Measurements from ENCODE around the gene HP1BP3.

HP1BP3 gene

DNA sequence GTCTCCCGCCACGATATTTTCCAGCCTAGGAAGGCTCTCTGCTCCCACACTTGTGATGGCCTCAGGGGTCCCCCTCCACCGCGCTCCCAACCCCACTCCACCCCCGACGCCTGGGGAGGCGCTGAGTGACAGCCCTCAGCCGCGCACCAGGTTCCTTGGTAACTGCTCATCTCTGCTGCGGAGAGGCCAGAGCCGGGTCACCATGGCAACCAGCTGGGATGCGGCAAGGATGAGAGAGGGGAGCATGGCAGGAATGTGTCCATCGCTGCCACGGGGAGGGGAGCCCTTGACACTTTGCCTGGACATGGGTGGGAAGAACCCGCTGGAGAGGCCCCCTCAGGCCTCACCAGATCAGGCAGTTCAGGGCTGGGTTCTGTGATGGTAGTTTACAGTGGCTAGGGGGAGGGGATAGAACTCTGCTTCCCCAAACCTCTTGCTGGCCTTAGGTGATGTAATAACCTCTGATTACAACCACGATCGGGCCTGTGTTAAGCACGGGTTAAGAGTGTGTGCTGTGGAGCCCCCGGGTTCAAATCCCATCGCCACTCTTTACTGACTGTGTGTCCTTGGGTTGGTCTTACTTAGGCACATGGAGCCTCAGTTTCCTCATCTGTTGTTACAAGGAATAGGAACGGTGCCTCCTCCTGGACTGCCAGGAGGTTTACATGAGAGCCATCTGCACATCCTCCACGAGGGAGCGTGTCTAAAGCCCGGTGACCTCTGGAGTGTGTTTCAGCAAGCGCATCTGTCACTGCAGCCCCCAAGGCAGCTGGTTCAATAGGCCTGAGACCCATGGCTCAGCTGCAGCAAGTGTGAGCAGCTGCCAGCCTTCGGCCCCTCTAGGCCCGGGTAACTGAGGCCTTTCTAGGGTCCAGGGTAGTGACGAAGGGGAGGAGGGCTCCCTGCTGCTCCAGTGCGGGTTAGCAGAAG is 75.6 kb downstream of the HP1BP3 start:
- no peak for DNase-seq (ENCODE audit: low read depth)

DNA sequence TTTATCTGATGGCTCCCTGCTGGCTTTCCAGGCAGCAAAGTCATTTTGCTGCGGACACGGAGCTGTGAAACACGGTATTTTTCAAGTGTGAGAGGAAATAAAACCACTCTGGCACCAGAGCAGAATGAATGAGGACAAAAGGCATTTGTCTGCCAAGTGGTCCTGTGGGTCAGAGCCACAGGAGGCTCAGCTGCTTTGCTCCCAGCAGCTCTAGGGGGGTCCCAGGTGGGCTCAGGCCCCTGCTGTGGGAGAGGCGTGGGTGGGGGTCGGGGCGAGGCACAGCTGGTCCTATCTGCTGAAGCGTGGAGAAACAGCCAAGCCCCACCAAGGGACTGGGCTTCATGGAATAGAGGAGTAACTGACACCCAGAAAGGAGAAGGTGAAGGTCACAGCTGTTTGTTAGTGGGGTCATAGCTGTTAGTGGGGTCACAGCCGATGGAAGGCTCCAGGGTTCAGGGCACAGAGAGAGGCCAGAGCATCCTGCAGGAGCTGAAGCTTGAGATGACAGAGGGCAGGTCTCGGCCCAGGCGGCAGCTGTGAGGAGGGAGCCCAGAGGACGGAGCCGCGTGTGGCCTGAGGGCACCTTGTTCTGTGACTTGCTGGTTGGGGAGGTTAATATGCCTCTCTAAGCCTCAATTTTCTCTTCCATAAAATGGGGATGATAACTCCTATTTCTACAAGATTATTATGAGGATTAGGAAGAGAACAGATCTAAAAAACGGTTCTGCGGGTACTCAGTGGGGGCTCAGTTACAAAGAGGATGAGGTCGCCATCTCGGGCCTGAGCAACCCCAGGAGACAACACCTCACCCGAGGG is 76.4 kb downstream of the HP1BP3 start:
- no peak for DNase-seq (ENCODE audit: low read depth)

DNA sequence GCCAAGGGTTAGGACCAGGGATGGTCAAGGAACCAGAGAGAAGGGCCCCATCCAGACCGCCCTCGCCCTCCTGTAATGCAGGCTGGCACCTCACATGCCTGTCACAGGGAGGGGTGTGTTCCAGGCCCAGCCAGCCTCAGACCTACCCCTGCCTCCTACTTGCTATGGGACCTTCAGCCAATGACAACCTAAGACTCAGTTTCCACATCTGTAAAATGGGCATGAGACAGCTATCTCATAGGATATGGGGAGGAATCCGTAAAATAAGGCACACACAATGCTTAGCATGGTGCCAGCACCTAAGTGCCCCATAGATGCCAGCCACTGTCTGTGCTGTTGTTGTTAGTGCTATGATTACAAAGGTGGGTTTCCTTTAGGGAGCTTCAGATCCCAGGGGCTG is 77.2 kb downstream of the HP1BP3 start:
- DNase-seq (ENCODE audit: low read depth) = no peak

DNA sequence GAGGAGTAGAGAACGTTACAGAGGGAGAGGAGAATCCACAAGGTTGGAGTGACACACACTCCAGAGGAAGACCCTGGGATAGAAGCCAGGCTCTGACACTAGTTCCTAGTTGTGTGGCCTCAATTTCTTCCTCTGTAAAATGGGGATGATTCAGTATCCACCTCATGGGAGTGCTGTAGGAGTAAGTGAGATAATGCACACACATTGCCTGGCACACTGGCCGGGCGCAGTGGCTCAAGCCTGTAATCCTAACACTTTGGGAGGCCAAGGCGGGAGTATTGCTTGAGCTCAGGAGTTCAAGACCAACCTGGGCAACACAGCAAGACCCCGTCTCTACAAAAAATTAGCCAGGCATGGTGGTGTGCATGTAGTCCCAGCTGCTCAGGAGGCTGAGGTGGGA is 78.2 kb downstream of the HP1BP3 start:
- no peak for DNase-seq (ENCODE audit: low read depth)

DNA sequence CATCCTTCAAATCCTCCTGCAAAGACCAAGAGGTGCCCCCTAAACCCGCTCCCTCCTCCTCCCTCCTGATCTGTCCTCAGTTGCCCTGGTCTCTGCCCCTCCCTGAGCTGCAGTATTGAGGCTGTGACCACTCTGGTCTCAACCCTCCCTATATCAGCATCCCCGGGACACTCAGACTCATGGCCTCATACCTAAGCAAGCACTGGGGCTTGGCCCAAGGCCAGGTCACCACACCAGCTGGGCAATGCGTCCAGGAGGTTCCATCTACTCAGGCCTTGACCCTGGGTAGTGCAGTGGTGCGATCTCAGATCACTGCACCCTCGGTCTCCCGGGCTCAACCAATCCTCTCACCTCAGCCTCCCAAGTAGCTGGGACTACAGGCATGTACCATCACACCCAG is 79.0 kb downstream of the HP1BP3 start:
- DNase-seq (ENCODE audit: low read depth) = no peak

- no peak for DNase-seq (ENCODE audit: low read depth)
Measured at GRCh38 chr1:20706841-20707240, 80.3 kb downstream of the HP1BP3 start.

- DNase-seq (ENCODE audit: low read depth) = no peak
Measured at GRCh38 chr1:20705203-20705755, 81.8 kb downstream of the HP1BP3 start.

GRCh38 chr1:20704390-20705202 is 82.5 kb downstream of the HP1BP3 start:
- DNase-seq (ENCODE audit: low read depth) = no peak

- DNase-seq (ENCODE audit: low read depth) = no peak
Measured at GRCh38 chr1:20703124-20703756, 83.9 kb downstream of the HP1BP3 start.

DNA sequence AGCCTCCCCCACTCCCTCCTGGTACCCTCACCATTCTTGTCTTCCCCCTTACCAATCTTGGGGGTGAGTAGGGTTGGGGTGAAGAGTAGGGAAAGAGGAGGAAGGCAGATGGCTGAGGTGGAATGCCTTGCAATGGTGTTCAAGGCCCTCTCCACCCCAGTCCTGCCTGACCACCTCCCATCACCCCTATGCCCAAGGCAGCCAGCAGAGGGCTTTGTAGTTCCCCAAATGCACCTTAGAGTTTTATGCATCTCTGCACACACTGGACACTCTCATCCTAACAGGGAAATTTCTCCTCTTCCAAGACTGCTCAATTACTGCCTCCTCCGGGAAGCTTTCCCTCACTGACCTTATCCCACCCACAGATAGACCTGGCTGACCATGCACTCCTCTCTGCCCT is 84.7 kb downstream of the HP1BP3 start:
- DNase-seq (ENCODE audit: low read depth) = no peak

GRCh38 chr1:20701847-20702246 is 85.3 kb downstream of the HP1BP3 start:
- DNase-seq (ENCODE audit: low read depth) = no peak

DNA sequence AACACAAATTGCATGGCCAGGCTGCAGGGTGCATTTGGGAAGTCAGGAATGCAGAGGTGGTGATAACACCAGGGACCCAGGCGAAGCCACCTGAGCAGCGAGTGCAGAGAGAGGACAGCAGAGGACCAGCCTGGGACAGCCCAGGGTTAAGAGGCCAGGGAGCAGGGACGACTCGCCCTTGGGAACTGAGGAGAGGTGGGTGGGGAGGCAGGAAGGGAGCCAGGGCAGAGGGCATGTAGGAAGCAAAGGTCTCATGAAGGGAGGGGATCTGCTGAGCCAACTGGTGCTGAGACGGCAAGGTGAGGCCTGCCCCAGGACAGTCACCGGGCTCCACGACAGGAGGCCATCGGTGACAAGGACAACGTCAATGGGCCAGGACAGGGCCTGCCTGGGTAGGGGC is 85.7 kb downstream of the HP1BP3 start:
- no peak for DNase-seq (ENCODE audit: low read depth)

DNA sequence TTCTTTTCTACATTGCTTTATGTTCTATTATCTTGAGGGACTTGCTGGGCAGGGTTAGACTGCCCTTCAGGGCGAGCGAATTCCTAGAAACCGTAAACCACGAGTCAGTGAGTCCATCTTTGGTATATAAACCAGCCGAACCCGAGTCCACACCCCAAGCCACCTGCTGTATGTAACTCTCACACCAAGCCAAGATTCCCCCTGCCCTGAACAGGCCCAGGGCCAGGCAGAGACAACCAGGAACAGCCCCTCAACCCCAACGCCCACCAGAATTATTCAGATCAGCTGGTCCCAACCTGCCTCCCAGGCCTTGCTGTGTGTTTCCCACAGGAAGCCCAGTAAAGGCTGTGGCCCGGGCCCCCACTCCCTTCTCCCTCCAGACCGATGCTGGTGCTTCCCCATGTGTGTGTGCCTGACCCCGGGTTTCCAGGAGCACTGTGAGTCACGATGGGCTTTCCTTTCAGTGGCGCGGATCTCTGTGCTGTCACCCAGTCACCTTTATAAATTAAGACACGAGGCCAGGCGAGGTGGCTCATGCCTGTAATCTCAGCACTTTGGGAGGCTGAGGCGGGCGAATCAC is 86.4 kb downstream of the HP1BP3 start:
- no peak for DNase-seq (ENCODE audit: low read depth)

DNA sequence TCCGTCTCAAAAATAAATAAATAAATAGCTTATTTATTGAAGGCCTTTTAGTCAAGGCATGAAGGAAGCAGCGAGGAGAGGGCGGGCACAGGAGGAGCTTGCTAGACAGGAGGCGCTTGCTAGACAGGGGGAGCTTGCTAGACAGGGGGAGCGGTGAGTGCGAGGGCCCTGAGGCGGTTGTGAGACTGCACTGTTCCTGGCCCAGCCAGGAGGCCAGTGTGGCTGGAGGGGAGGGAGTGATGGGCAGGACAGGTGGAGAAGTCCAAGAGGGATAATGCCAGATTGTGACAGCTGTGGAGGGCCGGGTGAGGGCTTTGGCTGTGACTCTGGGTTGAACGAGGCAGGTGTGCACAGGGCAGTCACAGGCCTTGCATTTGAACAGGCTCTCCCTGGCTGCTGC is 87.5 kb downstream of the HP1BP3 start:
- no peak for DNase-seq (ENCODE audit: low read depth)

- DNase-seq (ENCODE audit: low read depth) = no peak
Measured at GRCh38 chr1:20698195-20698910, 88.8 kb downstream of the HP1BP3 start.

DNA sequence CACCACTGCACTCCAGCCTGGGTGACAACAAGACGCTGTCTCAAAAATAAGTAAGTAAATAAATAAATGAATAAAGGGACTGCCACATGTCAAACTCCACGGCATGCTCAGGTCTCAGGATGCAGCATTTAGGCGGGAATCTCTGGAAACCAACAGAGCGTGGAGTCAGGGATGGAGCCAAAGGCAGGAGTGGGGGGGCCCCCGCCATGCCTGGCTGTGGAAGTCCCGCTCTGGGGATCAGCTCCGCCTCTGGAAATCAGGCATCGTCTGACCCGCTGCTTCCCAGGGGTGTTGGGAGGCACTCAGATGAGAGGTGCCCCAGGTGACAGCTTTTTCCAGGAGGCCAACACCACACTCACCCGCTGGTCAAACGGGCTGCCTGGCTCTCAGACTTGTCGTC is 89.5 kb downstream of the HP1BP3 start:
- DNase-seq (ENCODE audit: low read depth) = no peak

DNA sequence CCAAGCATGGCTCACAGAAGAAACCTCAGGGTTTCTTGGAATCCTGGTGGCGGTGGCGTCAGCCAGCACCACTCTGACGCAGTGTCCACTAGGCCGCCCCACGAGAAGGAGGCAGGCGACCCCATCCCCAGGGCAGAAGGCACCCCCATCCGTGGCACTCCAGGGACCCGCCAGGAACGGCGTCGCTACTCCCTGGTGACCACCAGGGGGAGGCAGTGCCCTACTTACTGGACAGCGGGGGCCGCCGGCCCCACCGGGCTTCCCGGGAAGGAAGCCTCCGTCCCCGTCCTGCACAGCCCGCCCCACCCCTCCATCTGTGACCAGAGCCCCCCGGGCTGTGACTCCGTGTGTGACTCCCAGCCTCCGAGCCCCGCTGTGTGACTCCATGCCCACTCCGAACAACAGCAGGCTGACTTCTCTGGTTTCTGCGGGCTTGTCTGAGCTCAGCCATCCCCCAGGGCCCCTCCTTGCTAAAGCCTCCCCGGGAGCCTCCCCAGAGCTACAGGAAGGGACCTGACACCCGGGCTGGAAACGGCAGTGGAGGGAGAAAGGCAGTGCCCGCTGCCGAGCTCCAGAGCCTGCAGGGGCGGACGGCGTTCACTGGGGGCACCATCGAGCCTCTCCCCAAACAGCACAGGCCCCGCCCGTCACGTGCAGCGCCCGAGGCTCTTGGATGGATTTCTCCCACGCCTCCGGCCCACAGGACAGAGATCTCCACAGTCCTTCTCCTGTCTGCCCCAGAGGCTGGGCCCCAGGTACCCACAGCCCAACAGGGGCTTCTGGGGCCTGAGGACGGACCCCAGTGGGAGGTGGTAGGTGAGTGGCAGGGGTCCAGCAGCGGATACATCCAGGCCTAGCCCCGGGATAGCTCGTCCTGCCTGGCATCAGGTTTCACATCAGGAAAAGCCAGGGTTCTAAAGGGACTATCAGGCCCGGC is 90.4 kb downstream of the HP1BP3 start:
- peak; percentile 59 for DNase-seq (ENCODE audit: low read depth)

- no peak for DNase-seq (ENCODE audit: low read depth)
Measured at GRCh38 chr1:20695515-20695914, 91.6 kb downstream of the HP1BP3 start.

DNA sequence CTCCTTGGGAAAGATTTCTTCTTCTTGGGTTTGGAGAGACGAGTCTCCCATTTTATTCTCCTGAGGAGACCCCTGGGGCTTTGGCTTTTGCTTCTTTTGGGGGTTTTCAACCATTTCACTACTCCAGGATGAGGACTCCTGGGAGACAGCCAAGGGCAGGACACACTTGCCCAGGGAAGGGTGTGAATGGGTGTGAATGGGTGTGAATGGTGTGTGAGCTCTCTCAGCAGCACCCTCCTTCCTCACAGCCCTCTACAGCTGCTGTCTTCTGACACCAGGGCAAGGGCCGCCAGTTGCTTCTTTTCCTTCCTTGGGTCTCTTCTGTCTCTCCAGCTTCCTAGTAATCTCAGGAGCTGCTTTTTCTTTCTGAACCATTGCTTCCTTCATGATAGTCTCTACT is 93.5 kb downstream of the HP1BP3 start:
- DNase-seq (ENCODE audit: low read depth) = no peak

Measured in stimulated activated CD8-positive, alpha-beta memory T cell treated with anti-CD3 and anti-CD28 coated beads, Interleukin-15, amount 100 ng/mL, for 24 hours (primary cell).